Mesendoderm (in vitro differentiated cells): Measurements from ENCODE around the gene PIM3.

Source experiments
- DNase-seq: peaks from one replicate; pipeline ENCODE4 v3.0.0; 2013
- H2AK5ac ChIP-seq: 2 replicates; pipeline ENCODE4 v1.6.1; 2013; ENCODE audit warnings: low read length, inconsistent platforms
- H2BK120ac ChIP-seq: 2 replicates; pipeline ENCODE4 v1.6.1; 2013; ENCODE audit warnings: low read depth, mild to moderate bottlenecking, low read length, moderate library complexity, mixed read lengths
- H2BK15ac ChIP-seq: replicated peaks from 2 replicates; pipeline ENCODE4 v1.6.1; 2013; ENCODE audit warnings: low read depth, mild to moderate bottlenecking, moderate library complexity
- H2BK5ac ChIP-seq: 2 replicates; pipeline ENCODE4 v1.6.1; 2013; ENCODE audit warnings: low read length, inconsistent platforms
- H3K18ac ChIP-seq: 2 replicates; pipeline ENCODE4 v1.6.1; 2013; ENCODE audit warnings: mild to moderate bottlenecking, low read length, mixed read lengths
- H3K23ac ChIP-seq: one replicate; pipeline ENCODE4 v1.6.1; 2013; ENCODE audit warnings: low read length
- H3K27ac ChIP-seq: 2 replicates; pipeline ENCODE4 v1.5.1; 2013; ENCODE audit warnings: low read depth, mild to moderate bottlenecking, inconsistent platforms, low read length, moderate library complexity
- H3K27me3 ChIP-seq: 2 replicates; pipeline ENCODE4 v1.6.1; 2013; ENCODE audit warnings: low read length, control low read depth, mild to moderate bottlenecking, inconsistent platforms; ENCODE audit not compliant: insufficient read depth, poor library complexity
- H3K36me3 ChIP-seq: 2 replicates; pipeline ENCODE4 v1.6.1; 2013; ENCODE audit warnings: low read length, inconsistent platforms; ENCODE audit not compliant: control insufficient read depth, insufficient read depth
- H3K4ac ChIP-seq: one replicate; pipeline ENCODE4 v1.6.1; 2013; ENCODE audit warnings: low read depth, mild to moderate bottlenecking, low read length, moderate library complexity
- H3K4me1 ChIP-seq: 2 replicates; pipeline ENCODE4 v1.6.1; 2013; ENCODE audit warnings: low read depth, low read length, inconsistent platforms; ENCODE audit not compliant: control insufficient read depth
- H3K4me2 ChIP-seq: 2 replicates; pipeline ENCODE4 v1.6.1; 2013; ENCODE audit warnings: low read length
- H3K4me3 ChIP-seq: 2 replicates; pipeline ENCODE4 v1.5.1; 2013; ENCODE audit warnings: mild to moderate bottlenecking, low read length
- H3K56ac ChIP-seq: one replicate; pipeline ENCODE4 v1.6.1; 2013; ENCODE audit warnings: low read length
- H3K79me1 ChIP-seq: 2 replicates; pipeline ENCODE4 v1.6.1; 2013; ENCODE audit warnings: low read length, inconsistent platforms
- H3K79me2 ChIP-seq: 2 replicates; pipeline ENCODE4 v1.6.1; 2013; ENCODE audit warnings: mild to moderate bottlenecking, low read length; ENCODE audit not compliant: control insufficient read depth, insufficient read depth
- H3K9ac ChIP-seq: 2 replicates; pipeline ENCODE4 v1.6.1; 2013; ENCODE audit warnings: low read length, inconsistent platforms
- H4K5ac ChIP-seq: one replicate; pipeline ENCODE4 v1.6.1; 2013; ENCODE audit warnings: low read length
- H4K8ac ChIP-seq: one replicate; pipeline ENCODE4 v1.6.1; 2013; ENCODE audit warnings: low read depth, mild to moderate bottlenecking, control low read depth, low read length, moderate library complexity
- WGBS: extraction: QIAGEN DNeasy Blood & Tissue Kit; methylation state at CpG from one replicate; pipeline ENCODE4 v1.1.7; 2013; ENCODE audit warnings: low lambda C conversion rate, missing lambda C conversion rate; ENCODE audit not compliant: insufficient coverage; ENCODE audit errors: extremely low coverage; 5-methylcytosine and 5-hydroxymethylcytosine counted together

Gene PIM3

GRCh38 chr22:49921508-49922278 lies 38.9 kb upstream of the PIM3 start:
- no peak for DNase-seq
- Histone ChIP-seq H3K79me1 (peaks cover 4% of the 10 kb centered on the region), H3K36me3 (peaks cover 7% of the 10 kb centered on the region), H2BK15ac (no peak overlapping the region), H3K4me1 (no peaks in the 10 kb centered on the region), H2BK120ac (no peak overlapping the region), H3K23ac (no peak overlapping the region), H4K5ac (no peak overlapping the region), H3K4me2 (no peak overlapping the region), H3K9ac (no peak overlapping the region), H3K18ac (no peak overlapping the region), H3K27ac (no peak overlapping the region), H3K4ac (no peak overlapping the region), H3K79me2 (no peaks in the 10 kb centered on the region), H3K27me3 (no peaks in the 10 kb centered on the region), H2BK5ac (no peak overlapping the region), H3K56ac (no peak overlapping the region), H4K8ac (no peak overlapping the region), H2AK5ac (no peak overlapping the region), H3K4me3 (no peak overlapping the region)
- no CpG with 5 or more reads among the region's 35 CpGs for WGBS

GRCh38 chr22:49922484-49922883 lies 38.1 kb upstream of the PIM3 start:
- Histone ChIP-seq H3K4me3 (no peak overlapping the region), H3K4me2 (no peak overlapping the region), H2BK120ac (no peak overlapping the region), H3K23ac (no peak overlapping the region), H3K4ac (no peak overlapping the region), H2BK15ac (no peak overlapping the region), H2BK5ac (no peak overlapping the region), H3K79me1 (no peaks in the 10 kb centered on the region), H3K27me3 (no peaks in the 10 kb centered on the region), H4K5ac (no peak overlapping the region), H3K4me1 (no peaks in the 10 kb centered on the region), H3K27ac (no peak overlapping the region), H3K79me2 (no peaks in the 10 kb centered on the region), H3K9ac (no peak overlapping the region), H3K56ac (no peak overlapping the region), H4K8ac (no peak overlapping the region), H2AK5ac (no peak overlapping the region), H3K36me3 (peaks cover 7% of the 10 kb centered on the region), H3K18ac (no peak overlapping the region)
- no CpG with 5 or more reads among the region's 22 CpGs for WGBS
- DNase-seq, result no peak

GRCh38 chr22:49922926-49923325 lies 37.6 kb upstream of the PIM3 start:
- Histone ChIP-seq H3K4me1 (no peaks in the 10 kb centered on the region), H2AK5ac (no peak overlapping the region), H2BK5ac (no peak overlapping the region), H3K79me2 (no peaks in the 10 kb centered on the region), H3K9ac (no peak overlapping the region), H3K4me2 (no peak overlapping the region), H3K4ac (no peak overlapping the region), H3K36me3 (peaks cover 7% of the 10 kb centered on the region), H2BK120ac (no peak overlapping the region), H3K4me3 (no peak overlapping the region), H4K5ac (no peak overlapping the region), H3K27me3 (no peaks in the 10 kb centered on the region), H3K18ac (no peak overlapping the region), H3K79me1 (no peaks in the 10 kb centered on the region), H3K56ac (no peak overlapping the region), H3K27ac (no peak overlapping the region), H3K23ac (no peak overlapping the region), H2BK15ac (no peak overlapping the region), H4K8ac (no peak overlapping the region)
- WGBS, result no CpG with 5 or more reads among the region's 25 CpGs
- no peak for DNase-seq

GRCh38 chr22:49923445-49923844 lies 37.1 kb upstream of the PIM3 start:
- no peak for DNase-seq
- Histone ChIP-seq H3K4me2 (no peak overlapping the region), H2AK5ac (no peak overlapping the region), H3K27ac (no peak overlapping the region), H3K79me2 (no peaks in the 10 kb centered on the region), H3K56ac (no peak overlapping the region), H2BK15ac (no peak overlapping the region), H3K18ac (no peak overlapping the region), H4K8ac (no peak overlapping the region), H2BK5ac (no peak overlapping the region), H2BK120ac (no peak overlapping the region), H3K36me3 (peaks cover 7% of the 10 kb centered on the region), H3K4ac (no peak overlapping the region), H4K5ac (no peak overlapping the region), H3K4me1 (no peaks in the 10 kb centered on the region), H3K79me1 (no peaks in the 10 kb centered on the region), H3K27me3 (no peaks in the 10 kb centered on the region), H3K9ac (no peak overlapping the region), H3K4me3 (no peak overlapping the region), H3K23ac (no peak overlapping the region)
- no CpG with 5 or more reads among the region's 16 CpGs for WGBS

- Histone ChIP-seq H3K27ac (no peak overlapping the region), H3K79me2 (no peaks in the 10 kb centered on the region), H3K56ac (no peak overlapping the region), H4K8ac (no peak overlapping the region), H3K4me3 (no peak overlapping the region), H2AK5ac (no peak overlapping the region), H3K4ac (no peak overlapping the region), H3K18ac (no peak overlapping the region), H2BK120ac (no peak overlapping the region), H3K4me2 (no peak overlapping the region), H3K4me1 (no peaks in the 10 kb centered on the region), H2BK5ac (no peak overlapping the region), H3K36me3 (peaks cover 7% of the 10 kb centered on the region), H3K79me1 (no peaks in the 10 kb centered on the region), H3K9ac (no peak overlapping the region), H4K5ac (no peak overlapping the region), H3K23ac (no peak overlapping the region), H3K27me3 (no peaks in the 10 kb centered on the region), H2BK15ac (no peak overlapping the region)
- WGBS, result no CpG with 5 or more reads among the region's 31 CpGs
- no peak for DNase-seq
These were observed 36.3 kb upstream of the PIM3 start for GRCh38 chr22:49924113-49924833.
